WTC11 (cell line): ENCODE data around the gene SLC17A5. TPM values are rescaled to one million over a fixed set of nuclear protein-coding genes. Genes with fewer than 3 reads are reported as not detected.

Source experiments
- ATAC-seq: fragments of 200-7000 bp; cut with Tn5 transposase; 2 replicates; pipeline ENCODE4 v1.10.0; 2021; ENCODE audit warnings: mild to moderate bottlenecking, moderate library complexity
- CTCF ChIA-PET: fragments of 300-600 bp; sonication (Branson Sonifier 250); formaldehyde crosslinking; loops from one replicate; lab custom pipeline; 2021; ENCODE audit warnings: antibody characterized with exemption; lab: Charles Lee
- POLR2A ChIA-PET: fragments of 350-600 bp; sonication (Branson Sonifier 250); formaldehyde crosslinking; loops from one replicate; lab custom pipeline; 2021; ENCODE audit warnings: antibody characterized with exemption; lab: Charles Lee
- DNase-seq: peaks from one replicate; pipeline ENCODE4 v3.0.0; 2021; ENCODE audit warnings: low spot score
- H3K27ac Mint-ChIP-seq: 2 replicates; pipeline ENCODE4 v1.8.0; 2021; ENCODE audit warnings: mixed read lengths
- H3K27me3 Mint-ChIP-seq: 2 replicates; pipeline ENCODE4 v1.8.0; 2021; ENCODE audit warnings: low read depth, mild to moderate bottlenecking, moderate library complexity, mixed read lengths
- H3K36me3 Mint-ChIP-seq: 2 replicates; pipeline ENCODE4 v1.8.0; 2021; ENCODE audit warnings: mixed read lengths
- H3K4me1 Mint-ChIP-seq: 2 replicates; pipeline ENCODE4 v1.8.0; 2022; ENCODE audit warnings: mixed read lengths
- H3K4me3 Mint-ChIP-seq: 2 replicates; pipeline ENCODE4 v1.8.0; 2021; ENCODE audit warnings: mild to moderate bottlenecking, moderate library complexity, mixed read lengths
- H3K9me3 Mint-ChIP-seq: 2 replicates; pipeline ENCODE4 v1.8.0; 2021; ENCODE audit warnings: mixed read lengths
- ATF1 ChIP-seq: sonication (generic); formaldehyde crosslinking; IDR thresholded peaks from 2 replicates; pipeline ENCODE4 v1.8.1; 2023; ENCODE audit warnings: mild to moderate bottlenecking, moderate library complexity, missing genetic modification reagents
- ELF4 ChIP-seq: sonication (generic); formaldehyde crosslinking; IDR thresholded peaks from 2 replicates; pipeline ENCODE4 v1.8.1; 2022; ENCODE audit warnings: low read depth, mild to moderate bottlenecking, moderate library complexity, missing genetic modification reagents
- FOXJ3 ChIP-seq: sonication (generic); formaldehyde crosslinking; IDR thresholded peaks from 2 replicates; pipeline ENCODE4 v1.9.0; 2021; ENCODE audit warnings: missing genetic modification reagents, mild to moderate bottlenecking, borderline replicate concordance
- GABPB1 ChIP-seq: sonication (generic); formaldehyde crosslinking; IDR thresholded peaks from 2 replicates; pipeline ENCODE4 v1.8.1; 2023; ENCODE audit warnings: mild to moderate bottlenecking, missing genetic modification reagents
- GTF2I ChIP-seq: fragments of 250-450 bp; sonication (Bioruptor Pico); conservative IDR thresholded peaks from 2 replicates; pipeline ENCODE4 v1.4.0; 2021; ENCODE audit warnings: mild to moderate bottlenecking
- HMGA2 ChIP-seq: fragments of 250-450 bp; sonication (Bioruptor Pico); IDR thresholded peaks from 2 replicates; pipeline ENCODE4 v1.4.0; 2021; ENCODE audit warnings: mild to moderate bottlenecking, moderate library complexity
- JAZF1 ChIP-seq: fragments of 250-450 bp; sonication (Bioruptor Pico); IDR thresholded peaks from 2 replicates; pipeline ENCODE4 v1.9.0; 2021; ENCODE audit warnings: moderate library complexity, mild to moderate bottlenecking, inconsistent platforms
- NR1H2 ChIP-seq: sonication (generic); formaldehyde crosslinking; IDR thresholded peaks from 2 replicates; pipeline ENCODE4 v1.9.0; 2021; ENCODE audit warnings: mild to moderate bottlenecking, moderate library complexity, missing genetic modification reagents
- PRRX2 ChIP-seq: fragments of 250-450 bp; sonication (Bioruptor Pico); IDR thresholded peaks from 2 replicates; pipeline ENCODE4 v1.8.0; 2021; ENCODE audit warnings: mild to moderate bottlenecking
- ZBTB21 ChIP-seq: sonication (generic); formaldehyde crosslinking; IDR thresholded peaks from 2 replicates; pipeline ENCODE4 v1.8.1; 2023; ENCODE audit warnings: mild to moderate bottlenecking, missing genetic modification reagents, borderline replicate concordance
- ZNF138 ChIP-seq: sonication (generic); formaldehyde crosslinking; conservative IDR thresholded peaks from 2 replicates; pipeline ENCODE4 v1.8.1; 2022; ENCODE audit warnings: mild to moderate bottlenecking, moderate library complexity, missing genetic modification reagents
- total RNA-seq: library from RNA; stranded (reverse); gene quantifications from 3 replicates; pipeline ENCODE4 v1.2.3, GENCODE V29; 2021
- TF ChIP-seq, protein P1 (sequence below): sonication (generic); formaldehyde crosslinking; IDR thresholded peaks from 2 replicates; pipeline ENCODE4 v1.8.0; 2022; ENCODE audit warnings: mild to moderate bottlenecking, missing genetic modification reagents
- TF ChIP-seq, protein P2 (sequence below): sonication (generic); formaldehyde crosslinking; IDR thresholded peaks from 2 replicates; pipeline ENCODE4 v1.8.0; 2022; ENCODE audit warnings: mild to moderate bottlenecking, missing genetic modification reagents
- TF ChIP-seq, protein P3 (sequence below): sonication (generic); formaldehyde crosslinking; IDR thresholded peaks from 2 replicates; pipeline ENCODE4 v1.8.1; 2023; ENCODE audit warnings: mild to moderate bottlenecking, missing genetic modification reagents
- TF ChIP-seq, protein P4 (sequence below): fragments of 250-450 bp; sonication (Bioruptor Pico); IDR thresholded peaks from 2 replicates; pipeline ENCODE4 v1.8.0; 2021; ENCODE audit warnings: mild to moderate bottlenecking
- TF ChIP-seq, protein P5 (sequence below): sonication (generic); formaldehyde crosslinking; IDR thresholded peaks from 2 replicates; pipeline ENCODE4 v1.8.0; 2023; ENCODE audit warnings: missing genetic modification reagents
- TF ChIP-seq, protein P6 (sequence below): sonication (generic); formaldehyde crosslinking; IDR thresholded peaks from 2 replicates; pipeline ENCODE4 v1.8.1; 2022; ENCODE audit warnings: mild to moderate bottlenecking, missing genetic modification reagents, moderate library complexity, borderline replicate concordance
- TF ChIP-seq, protein P7 (sequence below): fragments of 250-450 bp; sonication (Bioruptor Pico); conservative IDR thresholded peaks from 2 replicates; pipeline ENCODE4 v1.9.0; 2021; ENCODE audit warnings: mild to moderate bottlenecking

The SLC17A5 gene
- total RNA-seq, 1 experiment from 2014 or later, result 9.3 TPM

DNA sequence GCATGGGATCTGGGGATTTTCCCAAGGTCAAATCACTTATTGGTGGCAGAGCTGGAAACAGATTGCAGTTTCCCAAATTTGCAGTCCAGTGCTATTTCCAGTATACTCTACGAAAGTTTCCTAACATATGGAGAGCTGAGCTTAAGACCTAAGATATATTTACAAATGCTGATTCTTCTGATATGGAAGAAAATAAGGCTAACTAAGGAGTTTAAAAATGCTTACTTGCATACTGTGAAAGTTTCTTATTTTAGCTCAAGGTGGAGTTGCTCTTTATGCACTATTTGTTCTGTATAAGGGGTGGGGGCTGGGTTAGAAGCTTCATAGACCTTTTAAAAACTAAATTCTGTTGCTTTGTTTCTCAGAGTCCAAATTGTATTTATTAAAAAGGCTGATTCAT lies 49.7 kb upstream of the SLC17A5 start (continued):
- TF ChIP-seq JAZF1 (CRISPR knock-in tag), result no peak
- no peak for TF ChIP-seq ZNF138 (CRISPR knock-in tag)
- TF ChIP-seq HMGA2 (CRISPR knock-in tag), result no peak
- no peak for TF ChIP-seq NR1H2 (CRISPR knock-in tag)
- TF ChIP-seq, protein P1, sequence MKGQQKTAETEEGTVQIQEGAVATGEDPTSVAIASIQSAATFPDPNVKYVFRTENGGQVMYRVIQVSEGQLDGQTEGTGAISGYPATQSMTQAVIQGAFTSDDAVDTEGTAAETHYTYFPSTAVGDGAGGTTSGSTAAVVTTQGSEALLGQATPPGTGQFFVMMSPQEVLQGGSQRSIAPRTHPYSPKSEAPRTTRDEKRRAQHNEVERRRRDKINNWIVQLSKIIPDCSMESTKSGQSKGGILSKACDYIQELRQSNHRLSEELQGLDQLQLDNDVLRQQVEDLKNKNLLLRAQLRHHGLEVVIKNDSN, result no peak
- TF ChIP-seq ELF4, result no peak
- TF ChIP-seq, all 79 proteins: peak for 0

DNA sequence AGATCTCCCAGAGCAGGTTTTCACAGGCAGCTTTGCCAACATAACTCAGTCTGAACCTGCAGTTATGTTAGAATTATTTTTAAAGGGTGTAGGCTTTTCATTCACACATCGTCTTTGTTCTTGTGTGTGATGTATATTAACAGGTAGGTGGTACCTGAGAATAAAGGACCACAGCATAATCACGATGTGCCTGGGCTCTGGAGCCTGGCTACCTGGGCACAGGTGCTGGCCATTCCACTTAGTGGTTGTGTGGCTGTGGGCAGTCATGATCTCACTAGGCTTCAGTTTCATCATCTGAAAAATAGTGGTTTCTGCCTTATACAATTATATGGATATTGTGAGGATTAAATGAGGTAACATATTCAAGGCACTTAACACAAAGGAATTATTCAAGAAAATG lies 48.7 kb upstream of the SLC17A5 start:
- Mint-ChIP-seq H3K4me1 (peaks cover 7% of the 10 kb centered on the region), H3K36me3 (no peaks in the 10 kb centered on the region), H3K27ac (no peak overlapping the region), H3K4me3 (no peak overlapping the region), H3K9me3 (no peaks in the 10 kb centered on the region), H3K27me3 (no peaks in the 10 kb centered on the region)
- ATAC-seq (no peak), DNase-seq (no peak)
- TF ChIP-seq ELF4, result no peak
- TF ChIP-seq GABPB1 (CRISPR knock-in tag), result no peak
- TF ChIP-seq GTF2I, result no peak
- TF ChIP-seq, protein P2, sequence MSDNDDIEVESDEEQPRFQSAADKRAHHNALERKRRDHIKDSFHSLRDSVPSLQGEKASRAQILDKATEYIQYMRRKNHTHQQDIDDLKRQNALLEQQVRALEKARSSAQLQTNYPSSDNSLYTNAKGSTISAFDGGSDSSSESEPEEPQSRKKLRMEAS, result no peak
- no peak for TF ChIP-seq ATF1
- TF ChIP-seq FOXJ3, result no peak
- TF ChIP-seq, protein P3, sequence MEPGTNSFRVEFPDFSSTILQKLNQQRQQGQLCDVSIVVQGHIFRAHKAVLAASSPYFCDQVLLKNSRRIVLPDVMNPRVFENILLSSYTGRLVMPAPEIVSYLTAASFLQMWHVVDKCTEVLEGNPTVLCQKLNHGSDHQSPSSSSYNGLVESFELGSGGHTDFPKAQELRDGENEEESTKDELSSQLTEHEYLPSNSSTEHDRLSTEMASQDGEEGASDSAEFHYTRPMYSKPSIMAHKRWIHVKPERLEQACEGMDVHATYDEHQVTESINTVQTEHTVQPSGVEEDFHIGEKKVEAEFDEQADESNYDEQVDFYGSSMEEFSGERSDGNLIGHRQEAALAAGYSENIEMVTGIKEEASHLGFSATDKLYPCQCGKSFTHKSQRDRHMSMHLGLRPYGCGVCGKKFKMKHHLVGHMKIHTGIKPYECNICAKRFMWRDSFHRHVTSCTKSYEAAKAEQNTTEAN (CRISPR knock-in tag), result no peak
- TF ChIP-seq, protein P4, sequence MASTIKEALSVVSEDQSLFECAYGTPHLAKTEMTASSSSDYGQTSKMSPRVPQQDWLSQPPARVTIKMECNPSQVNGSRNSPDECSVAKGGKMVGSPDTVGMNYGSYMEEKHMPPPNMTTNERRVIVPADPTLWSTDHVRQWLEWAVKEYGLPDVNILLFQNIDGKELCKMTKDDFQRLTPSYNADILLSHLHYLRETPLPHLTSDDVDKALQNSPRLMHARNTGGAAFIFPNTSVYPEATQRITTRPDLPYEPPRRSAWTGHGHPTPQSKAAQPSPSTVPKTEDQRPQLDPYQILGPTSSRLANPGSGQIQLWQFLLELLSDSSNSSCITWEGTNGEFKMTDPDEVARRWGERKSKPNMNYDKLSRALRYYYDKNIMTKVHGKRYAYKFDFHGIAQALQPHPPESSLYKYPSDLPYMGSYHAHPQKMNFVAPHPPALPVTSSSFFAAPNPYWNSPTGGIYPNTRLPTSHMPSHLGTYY (CRISPR knock-in tag), result no peak
- TF ChIP-seq, protein P5, sequence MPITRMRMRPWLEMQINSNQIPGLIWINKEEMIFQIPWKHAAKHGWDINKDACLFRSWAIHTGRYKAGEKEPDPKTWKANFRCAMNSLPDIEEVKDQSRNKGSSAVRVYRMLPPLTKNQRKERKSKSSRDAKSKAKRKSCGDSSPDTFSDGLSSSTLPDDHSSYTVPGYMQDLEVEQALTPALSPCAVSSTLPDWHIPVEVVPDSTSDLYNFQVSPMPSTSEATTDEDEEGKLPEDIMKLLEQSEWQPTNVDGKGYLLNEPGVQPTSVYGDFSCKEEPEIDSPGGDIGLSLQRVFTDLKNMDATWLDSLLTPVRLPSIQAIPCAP (CRISPR knock-in tag), result no peak
- TF ChIP-seq, protein P6, sequence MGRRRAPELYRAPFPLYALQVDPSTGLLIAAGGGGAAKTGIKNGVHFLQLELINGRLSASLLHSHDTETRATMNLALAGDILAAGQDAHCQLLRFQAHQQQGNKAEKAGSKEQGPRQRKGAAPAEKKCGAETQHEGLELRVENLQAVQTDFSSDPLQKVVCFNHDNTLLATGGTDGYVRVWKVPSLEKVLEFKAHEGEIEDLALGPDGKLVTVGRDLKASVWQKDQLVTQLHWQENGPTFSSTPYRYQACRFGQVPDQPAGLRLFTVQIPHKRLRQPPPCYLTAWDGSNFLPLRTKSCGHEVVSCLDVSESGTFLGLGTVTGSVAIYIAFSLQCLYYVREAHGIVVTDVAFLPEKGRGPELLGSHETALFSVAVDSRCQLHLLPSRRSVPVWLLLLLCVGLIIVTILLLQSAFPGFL (CRISPR knock-in tag), result no peak
- TF ChIP-seq NR1H2 (CRISPR knock-in tag), result no peak
- TF ChIP-seq, protein P7, sequence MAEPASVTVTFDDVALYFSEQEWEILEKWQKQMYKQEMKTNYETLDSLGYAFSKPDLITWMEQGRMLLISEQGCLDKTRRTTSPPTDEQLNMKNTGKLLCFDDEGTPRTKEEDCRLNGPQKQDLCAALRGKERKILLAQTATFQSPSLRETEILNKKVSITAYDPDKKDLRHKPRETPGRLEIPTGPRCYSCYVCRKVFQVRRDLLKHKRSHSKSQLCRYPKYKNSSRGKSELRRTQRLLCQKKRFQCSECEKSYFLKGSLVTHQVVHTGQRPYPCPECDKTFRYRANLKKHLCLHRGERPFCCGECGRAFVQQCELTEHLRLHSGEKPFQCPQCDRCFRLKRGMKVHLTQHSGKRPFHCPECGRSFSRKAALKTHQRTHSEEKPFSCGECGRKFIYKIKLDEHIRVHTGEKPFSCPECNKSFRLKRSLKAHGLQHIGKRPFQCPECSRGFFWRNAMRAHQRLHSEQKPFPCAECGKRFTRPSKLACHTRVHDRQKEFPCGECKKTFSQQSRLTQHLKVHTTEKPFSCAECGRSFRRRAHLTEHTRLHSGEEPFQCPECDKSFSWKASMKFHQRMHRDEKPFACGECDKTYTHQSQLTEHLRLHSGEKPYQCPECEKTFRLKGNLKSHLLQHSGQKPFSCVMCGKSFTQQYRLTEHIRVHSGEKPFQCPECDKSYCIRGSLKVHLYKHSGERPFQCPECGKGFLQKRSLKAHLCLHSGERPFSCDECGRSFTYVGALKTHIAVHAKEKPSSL (CRISPR knock-in tag), result no peak
- TF ChIP-seq ZBTB21 (CRISPR knock-in tag), result no peak
- TF ChIP-seq PRRX2 (CRISPR knock-in tag), result no peak
- CTCF ChIA-PET, result no interaction called here
- POLR2A ChIA-PET, result no interaction called here
